ELR (cell line): Measurements from ENCODE around the gene C19orf25.

Experiments used
- DNase-seq: peaks from one replicate; pipeline ENCODE4 v3.0.0-alpha.2; 2015; ENCODE audit warnings: low read depth

C19orf25 gene

GRCh38 chr19:1449467-1450442 is 29.3 kb downstream of the C19orf25 start, which contains the start of gene APC2:
Gene APC2 (plus strand): TSS chr19:1450121. CDS start chr19:1453002, 2,881 bp downstream.
- peak; percentile 50 for DNase-seq

- no peak for DNase-seq
Observed at GRCh38 chr19:1447944-1448343, 31.1 kb downstream of the C19orf25 start.

- DNase-seq: no peak
Observed at GRCh38 chr19:1447504-1447903, 31.5 kb downstream of the C19orf25 start.

- DNase-seq: no peak
Observed at GRCh38 chr19:1446713-1447481, 32.1 kb downstream of the C19orf25 start.

GRCh38 chr19:1445932-1446712 is 32.9 kb downstream of the C19orf25 start:
- peak; percentile 40 for DNase-seq

GRCh38 chr19:1445185-1445931 is 33.7 kb downstream of the C19orf25 start:
- DNase-seq: peak; percentile 69

GRCh38 chr19:1441677-1442438 is 37.2 kb downstream of the C19orf25 start:
- DNase-seq: no peak

GRCh38 chr19:1441022-1441426 is 38.0 kb downstream of the C19orf25 start:
- no peak for DNase-seq

GRCh38 chr19:1440418-1440801 is 38.6 kb downstream of the C19orf25 start:
- no peak for DNase-seq

GRCh38 chr19:1439525-1440417 is 39.2 kb downstream of the C19orf25 start:
- peak; percentile 68 for DNase-seq

GRCh38 chr19:1438933-1439354 is 40.1 kb downstream of the C19orf25 start:
- no peak for DNase-seq

GRCh38 chr19:1438035-1438932 is 40.7 kb downstream of the C19orf25 start, which contains the start of gene RPS15:
Gene RPS15 (plus strand): TSS chr19:1438396. CDS start chr19:1438426, 30 bp downstream.
- peak; percentile 94 for DNase-seq

GRCh38 chr19:1437609-1438008 is 41.4 kb downstream of the C19orf25 start:
- DNase-seq: no peak

- DNase-seq: no peak
Observed at GRCh38 chr19:1435378-1435989, 43.5 kb downstream of the C19orf25 start.

GRCh38 chr19:1434577-1435060 is 44.4 kb downstream of the C19orf25 start:
- DNase-seq: no peak

- DNase-seq: no peak
Observed at GRCh38 chr19:1434040-1434366, 45.0 kb downstream of the C19orf25 start.

- DNase-seq: no peak
Observed at GRCh38 chr19:1433119-1434039, 45.6 kb downstream of the C19orf25 start.
